Heart left ventricle (tissue), 13 donors: ENCODE results near the gene SLC32A1.

Experiments used
- POLR2A ChIP-seq, 2 donors: fragments of 450-650 bp; IDR thresholded peaks; one replicate each; pipeline ENCODE4 v1.6.1; 2017; ENCODE audit warnings: antibody characterized with exemption in 2 of 2, mild to moderate bottlenecking in 2 of 2, moderate library complexity in 2 of 2
- TF ChIP-seq, protein P1 (sequence below), 12 donors: fragments of 200-600 bp; sonication (generic) in 4 of 12; IDR thresholded peaks; one replicate each; pipeline versions ENCODE4 v1.5.0 to v1.8.0; 2018 to 2022; ENCODE audit warnings: antibody characterized with exemption in 12 of 12, mild to moderate bottlenecking in 5 of 12
- donor health status: ischemic (EF 13 %, LVEDD 7.1; RV severe dilation, severe dysfunction).
- donor health status: DM: no; HTN: yes; CAD: no.
- donor health status: DM: no; HTN: no; CAD: no.
- donor health status: ischemic (EF 25% LVEDD 6.9; RV normal size, moderate dysfunction).
- donor health status: ischemic (EF 25% LVEDD 5.7; RV mildly dilated, moderate dysfunction).
- donor health status: ischemic (EF 35%, LVEDD 5.7; RV mildly dilated, moderate dysfunction).
- donor health status: nonischemic (EF 11% LVEDD 7.7; RV severe dilation, severe dysfunction).
- donor health status: DM: yes; HTN: yes; CAD: no.
- donor health status: PGD.
- donor health status: ischemic (EF 29% LVEDD 5.4; RV normal size, mild dysfunction).
- donor health status: nonischemic (EF 23%, LVEDD 6.1; RV moderate dilation, normal function).

GRCh38 chr20:38685271-38685670 is 39.0 kb upstream of the SLC32A1 start:
- TF ChIP-seq, protein P1, sequence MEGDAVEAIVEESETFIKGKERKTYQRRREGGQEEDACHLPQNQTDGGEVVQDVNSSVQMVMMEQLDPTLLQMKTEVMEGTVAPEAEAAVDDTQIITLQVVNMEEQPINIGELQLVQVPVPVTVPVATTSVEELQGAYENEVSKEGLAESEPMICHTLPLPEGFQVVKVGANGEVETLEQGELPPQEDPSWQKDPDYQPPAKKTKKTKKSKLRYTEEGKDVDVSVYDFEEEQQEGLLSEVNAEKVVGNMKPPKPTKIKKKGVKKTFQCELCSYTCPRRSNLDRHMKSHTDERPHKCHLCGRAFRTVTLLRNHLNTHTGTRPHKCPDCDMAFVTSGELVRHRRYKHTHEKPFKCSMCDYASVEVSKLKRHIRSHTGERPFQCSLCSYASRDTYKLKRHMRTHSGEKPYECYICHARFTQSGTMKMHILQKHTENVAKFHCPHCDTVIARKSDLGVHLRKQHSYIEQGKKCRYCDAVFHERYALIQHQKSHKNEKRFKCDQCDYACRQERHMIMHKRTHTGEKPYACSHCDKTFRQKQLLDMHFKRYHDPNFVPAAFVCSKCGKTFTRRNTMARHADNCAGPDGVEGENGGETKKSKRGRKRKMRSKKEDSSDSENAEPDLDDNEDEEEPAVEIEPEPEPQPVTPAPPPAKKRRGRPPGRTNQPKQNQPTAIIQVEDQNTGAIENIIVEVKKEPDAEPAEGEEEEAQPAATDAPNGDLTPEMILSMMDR (IDR thresholded peaks at IDR 0.05), result no peak
- no peak for TF ChIP-seq POLR2A (IDR thresholded peaks at IDR 0.05)
